KOPT-K1 (cell line): ENCODE data around the gene TRIO.

Experiments used
- H3K27ac ChIP-seq: fragments of 200-600 bp; sonication (generic); 2 replicates; pipeline ENCODE4 v1.5.1; 2016; ENCODE audit warnings: antibody characterized with exemption, mild to moderate bottlenecking, low read depth, low read length; ENCODE audit not compliant: poor library complexity, severe bottlenecking
- H3K36me3 ChIP-seq: fragments of 200-600 bp; sonication (generic); 2 replicates; pipeline ENCODE4 v1.5.1; 2017; ENCODE audit warnings: antibody characterized with exemption, mild to moderate bottlenecking, low read length, moderate library complexity; ENCODE audit not compliant: insufficient read depth
- H3K9me3 ChIP-seq: fragments of 200-600 bp; sonication (generic); 2 replicates; pipeline ENCODE4 v1.5.1; 2017; ENCODE audit warnings: antibody characterized with exemption, low read length, mild to moderate bottlenecking; ENCODE audit not compliant: insufficient read depth, poor library complexity, severe bottlenecking

TRIO gene

GRCh38 chr5:14218897-14219573, 75.9 kb downstream of the TRIO start:
- H3K9me3 ChIP-seq = no peaks in the 10 kb centered on the region
- no peaks in the 10 kb centered on the region for H3K36me3 ChIP-seq
- no peak overlapping the region for H3K27ac ChIP-seq

DNA sequence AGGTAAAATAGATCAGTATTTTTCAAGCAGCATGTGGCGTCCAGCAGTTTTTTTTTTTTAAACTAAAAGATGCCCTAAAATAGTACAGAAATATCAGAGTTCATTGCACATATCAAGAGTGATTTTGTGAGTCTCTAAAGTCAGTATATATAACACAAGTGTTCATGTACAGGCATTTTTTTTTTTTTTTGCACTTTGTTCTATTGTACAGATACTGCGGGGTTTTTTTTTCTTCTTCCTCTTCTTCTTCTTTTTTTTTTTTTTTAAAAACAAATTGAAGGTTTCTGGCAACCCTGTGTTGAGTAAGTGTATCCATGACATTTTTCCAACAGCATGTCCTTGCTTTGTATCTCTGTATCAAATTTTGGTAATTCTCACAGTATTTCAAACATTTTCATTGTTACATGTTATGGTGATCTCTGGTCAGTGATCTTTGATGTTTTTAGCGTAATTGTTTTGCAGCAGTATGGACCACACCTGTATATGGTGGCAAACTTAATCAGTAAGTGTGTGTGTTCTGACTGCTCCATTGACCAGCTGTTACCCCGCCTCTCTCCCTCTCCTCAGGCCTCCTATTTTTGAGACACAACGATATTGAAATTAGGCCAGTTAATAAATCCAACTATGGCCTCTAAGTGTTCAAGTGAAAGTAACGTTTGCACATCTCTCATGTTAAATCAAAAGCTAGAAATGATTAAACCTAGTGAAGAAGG, 76.8 kb downstream of the TRIO start:
- Histone ChIP-seq H3K36me3 (no peaks in the 10 kb centered on the region), H3K9me3 (no peaks in the 10 kb centered on the region), H3K27ac (no peak overlapping the region)

- Histone ChIP-seq H3K9me3 (no peaks in the 10 kb centered on the region), H3K36me3 (no peaks in the 10 kb centered on the region), H3K27ac (no peak overlapping the region)
Observed at GRCh38 chr5:14220642-14221041, 77.5 kb downstream of the TRIO start.

DNA sequence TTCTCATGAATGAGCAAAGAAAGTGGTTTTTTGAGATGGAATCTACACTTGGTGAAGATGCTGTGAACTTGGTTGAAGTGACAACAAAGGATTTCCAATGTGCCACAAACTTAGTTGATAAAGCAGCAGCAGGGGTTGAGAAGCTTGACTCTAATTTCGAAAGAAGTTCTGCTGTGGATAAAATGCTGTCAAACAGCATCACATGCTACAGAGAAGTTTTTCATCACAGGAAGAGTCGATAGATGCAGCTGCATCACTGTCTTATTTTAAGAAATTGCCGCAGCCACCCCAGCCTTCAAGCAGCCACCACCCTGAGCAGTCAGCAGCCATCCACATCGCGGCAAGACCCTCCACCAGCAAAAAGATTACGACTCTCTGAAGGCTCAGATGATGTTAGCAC, 78.6 kb downstream of the TRIO start:
- no peaks in the 10 kb centered on the region for H3K36me3 ChIP-seq
- H3K27ac ChIP-seq = no peak overlapping the region
- no peaks in the 10 kb centered on the region for H3K9me3 ChIP-seq

GRCh38 chr5:14222206-14222605, 79.1 kb downstream of the TRIO start:
- no peak overlapping the region for H3K27ac ChIP-seq
- H3K36me3 ChIP-seq = no peaks in the 10 kb centered on the region
- no peaks in the 10 kb centered on the region for H3K9me3 ChIP-seq

DNA sequence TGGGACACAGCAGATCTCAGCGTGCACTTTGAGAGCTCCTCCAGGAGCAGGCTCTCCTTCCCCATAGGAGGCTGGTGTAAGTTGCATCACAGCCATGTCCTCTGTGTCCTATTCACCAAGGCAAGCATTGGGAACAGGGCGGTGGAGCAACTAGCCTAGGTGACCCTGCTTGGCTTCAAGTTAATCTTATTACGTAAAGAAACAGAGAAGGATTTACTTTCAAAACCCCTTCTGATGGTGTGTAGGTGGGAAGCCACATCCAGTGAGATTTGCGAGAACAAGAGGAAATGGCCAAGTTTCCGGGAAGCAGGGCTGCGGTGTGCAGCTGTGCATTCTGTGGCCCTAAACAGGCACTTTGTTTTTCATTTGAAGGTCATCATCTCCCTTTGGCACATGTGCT, 80.2 kb downstream of the TRIO start:
- H3K27ac ChIP-seq = no peak overlapping the region
- H3K9me3 ChIP-seq = no peaks in the 10 kb centered on the region
- H3K36me3 ChIP-seq = no peaks in the 10 kb centered on the region

GRCh38 chr5:14225173-14225834, 82.2 kb downstream of the TRIO start:
- no peak overlapping the region for H3K27ac ChIP-seq
- no peaks in the 10 kb centered on the region for H3K9me3 ChIP-seq
- H3K36me3 ChIP-seq = no peaks in the 10 kb centered on the region

GRCh38 chr5:14226149-14226548, 83.0 kb downstream of the TRIO start:
- H3K9me3 ChIP-seq = no peaks in the 10 kb centered on the region
- no peak overlapping the region for H3K27ac ChIP-seq
- H3K36me3 ChIP-seq = no peaks in the 10 kb centered on the region

- no peak overlapping the region for H3K27ac ChIP-seq
- no peaks in the 10 kb centered on the region for H3K36me3 ChIP-seq
- no peaks in the 10 kb centered on the region for H3K9me3 ChIP-seq
Observed at GRCh38 chr5:14226554-14226953, 83.4 kb downstream of the TRIO start.

DNA sequence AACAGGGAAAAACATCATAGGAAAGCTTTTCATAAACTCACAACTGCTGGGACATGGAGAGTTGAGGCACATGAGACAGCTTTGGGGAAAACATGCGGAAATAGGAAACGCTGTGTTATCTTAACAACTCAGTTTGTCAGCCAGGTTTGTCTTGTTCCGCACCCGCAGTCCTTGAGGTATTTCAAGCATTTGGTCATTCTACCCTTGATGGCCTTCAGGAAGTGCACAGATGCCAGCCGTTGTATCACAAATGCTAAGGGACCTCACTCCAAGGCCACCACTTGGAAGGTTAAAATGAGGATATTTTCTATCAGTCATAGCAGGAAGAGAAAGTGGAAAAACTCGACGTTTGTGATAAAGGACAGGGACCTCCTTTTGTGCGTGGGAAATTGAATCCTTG, 83.8 kb downstream of the TRIO start:
- H3K9me3 ChIP-seq = no peaks in the 10 kb centered on the region
- H3K27ac ChIP-seq = no peak overlapping the region
- H3K36me3 ChIP-seq = no peaks in the 10 kb centered on the region

- Histone ChIP-seq H3K27ac (no peak overlapping the region), H3K9me3 (no peaks in the 10 kb centered on the region), H3K36me3 (no peaks in the 10 kb centered on the region)
Observed at GRCh38 chr5:14227513-14227912, 84.4 kb downstream of the TRIO start.

- H3K36me3 ChIP-seq = no peaks in the 10 kb centered on the region
- H3K27ac ChIP-seq = no peak overlapping the region
- H3K9me3 ChIP-seq = no peaks in the 10 kb centered on the region
Observed at GRCh38 chr5:14228219-14228618, 85.1 kb downstream of the TRIO start.

DNA sequence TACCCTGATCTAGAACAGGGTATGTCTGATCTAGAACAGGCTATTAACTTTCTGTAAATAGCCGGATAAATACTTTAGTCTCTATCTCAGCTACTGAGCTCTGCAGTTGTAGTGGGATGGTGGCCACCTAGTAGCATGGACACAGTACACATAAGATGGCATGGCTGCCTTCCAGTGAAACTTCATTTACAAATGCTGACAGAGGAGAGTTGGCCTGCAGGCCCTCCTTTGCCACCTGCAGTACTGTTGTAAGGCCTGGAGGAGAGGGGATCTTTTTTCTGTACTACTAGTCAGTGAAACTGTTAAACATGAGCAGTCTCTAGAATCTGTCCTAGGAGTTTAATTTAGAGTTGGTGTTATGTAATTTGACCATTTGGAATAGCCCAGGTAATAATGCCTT, 86.0 kb downstream of the TRIO start:
- Histone ChIP-seq H3K27ac (no peak overlapping the region), H3K36me3 (no peaks in the 10 kb centered on the region), H3K9me3 (no peaks in the 10 kb centered on the region)

- no peak overlapping the region for H3K27ac ChIP-seq
- H3K9me3 ChIP-seq = no peaks in the 10 kb centered on the region
Observed at GRCh38 chr5:14229734-14230133, 86.6 kb downstream of the TRIO start.

GRCh38 chr5:14231156-14231555, 88.0 kb downstream of the TRIO start:
- H3K9me3 ChIP-seq = no peaks in the 10 kb centered on the region
- H3K27ac ChIP-seq = no peak overlapping the region
- no peaks in the 10 kb centered on the region for H3K36me3 ChIP-seq

More at GRCh38 chr5:14229734-14230133, 86.6 kb downstream of the TRIO start:
- H3K36me3 ChIP-seq = no peaks in the 10 kb centered on the region
